Measurements from ENCODE around the gene ARHGAP4.

Gene ARHGAP4

GRCh38 chrX:153913701-153914100, 12.4 kb downstream of the ARHGAP4 start:
- no peak for TF ChIP-seq CTCF (IDR thresholded peaks at IDR 0.05)

GRCh38 chrX:153913211-153913610, 12.9 kb downstream of the ARHGAP4 start:
- Histone ChIP-seq H3K36me3 (no peaks in the 10 kb centered on the region), H3K9me3 (no peaks in the 10 kb centered on the region), H3K4me1 (no peaks in the 10 kb centered on the region), H3K27me3 (no peaks in the 10 kb centered on the region), H3K4me3 (no peak overlapping the region), H3K27ac (no peak overlapping the region)
- intact Hi-C loops (cut with DNase I; ENCODE audit: low total_unique reads) = no loop called here
- no peak for TF ChIP-seq CTCF (IDR thresholded peaks at IDR 0.05)
- DNase-seq = no peak

More at GRCh38 chrX:153913701-153914100, 12.4 kb downstream of the ARHGAP4 start:
- Histone ChIP-seq H3K4me3 (no peak overlapping the region), H3K9me3 (no peaks in the 10 kb centered on the region), H3K4me1 (no peaks in the 10 kb centered on the region), H3K27me3 (no peaks in the 10 kb centered on the region), H3K36me3 (no peaks in the 10 kb centered on the region), H3K27ac (no peak overlapping the region)
- no peak for DNase-seq
- intact Hi-C loops (cut with DNase I; ENCODE audit: low total_unique reads) = no loop called here

DNA sequence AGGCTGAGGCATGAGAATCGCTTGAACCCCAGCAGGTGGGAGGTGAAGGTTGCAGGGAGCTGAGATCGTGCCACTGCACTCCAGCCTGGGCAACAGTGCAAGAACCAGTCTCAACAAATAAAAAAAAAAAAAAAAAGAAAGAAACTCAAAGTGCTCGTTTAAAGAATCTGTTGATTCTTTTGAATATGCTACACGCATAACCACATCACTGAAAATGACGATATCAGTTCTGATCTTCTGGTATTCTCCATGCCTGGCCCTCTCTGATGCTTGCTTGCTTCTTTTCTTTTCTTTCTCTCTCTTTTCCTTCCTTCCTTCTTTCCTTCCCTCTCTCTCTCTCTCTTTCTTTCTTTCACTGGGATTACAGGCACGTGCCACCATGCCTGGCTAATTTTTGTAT, 14.3 kb downstream of the ARHGAP4 start:
- intact Hi-C loops (cut with DNase I; ENCODE audit: low total_unique reads) = no loop called here
- no peaks in the 10 kb centered on the region for H3K27me3 ChIP-seq
- no peak overlapping the region for H3K4me3 ChIP-seq
- DNase-seq = no peak
- no peaks in the 10 kb centered on the region for H3K4me1 ChIP-seq
- no peak overlapping the region for H3K27ac ChIP-seq
- H3K9me3 ChIP-seq = no peaks in the 10 kb centered on the region
- H3K36me3 ChIP-seq = no peaks in the 10 kb centered on the region
- no peak for TF ChIP-seq CTCF (IDR thresholded peaks at IDR 0.05)

GRCh38 chrX:153910446-153910845, 15.6 kb downstream of the ARHGAP4 start:
- Histone ChIP-seq H3K27ac (no peak overlapping the region), H3K36me3 (no peaks in the 10 kb centered on the region), H3K27me3 (no peaks in the 10 kb centered on the region), H3K4me3 (no peak overlapping the region), H3K4me1 (no peaks in the 10 kb centered on the region), H3K9me3 (no peaks in the 10 kb centered on the region)
- intact Hi-C loops (cut with DNase I; ENCODE audit: low total_unique reads) = no loop called here
- no peak for DNase-seq
- TF ChIP-seq CTCF (IDR thresholded peaks at IDR 0.05) = no peak

DNA sequence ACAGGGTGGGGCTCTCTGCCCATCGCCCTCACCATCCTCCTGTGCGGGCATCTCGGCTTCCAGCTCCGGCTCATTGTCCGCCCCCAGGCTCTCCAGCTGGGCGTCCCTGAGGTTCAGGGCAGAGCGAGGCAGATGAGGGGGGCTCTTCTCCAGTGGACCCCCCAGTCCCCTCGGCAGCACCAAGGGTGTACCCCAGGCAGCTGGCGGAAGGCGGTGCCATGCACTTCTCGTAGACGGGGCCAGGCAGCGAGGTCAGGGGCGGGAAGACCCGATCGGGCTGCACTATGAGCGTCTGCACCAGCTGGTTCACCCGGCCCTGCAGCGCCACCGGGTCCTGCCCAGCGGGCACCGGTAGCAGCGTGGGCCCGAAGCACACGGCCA, 16.1 kb downstream of the ARHGAP4 start:
- no peaks in the 10 kb centered on the region for H3K36me3 ChIP-seq
- TF ChIP-seq CTCF (IDR thresholded peaks at IDR 0.05) = no peak

More for the DNA sequence above, 16.1 kb downstream of the ARHGAP4 start:
- intact Hi-C loops (cut with DNase I; ENCODE audit: low total_unique reads) = no loop called here
- H3K9me3 ChIP-seq = no peaks in the 10 kb centered on the region
- H3K4me1 ChIP-seq = no peaks in the 10 kb centered on the region
- H3K4me3 ChIP-seq = no peak overlapping the region
- no peak overlapping the region for H3K27ac ChIP-seq
- H3K27me3 ChIP-seq = no peaks in the 10 kb centered on the region
- DNase-seq = no peak
